Parathyroid adenoma (tissue), 2 donors: ENCODE results near the gene NCOA1.

Experiments used
- H2AFZ ChIP-seq: fragments of 300-600 bp; sonication (generic); one replicate; pipeline ENCODE4 v1.7.0; 2017; ENCODE audit warnings: antibody characterized with exemption, mild to moderate bottlenecking
- H3K27ac ChIP-seq: fragments of 300-600 bp; sonication (generic); one replicate; pipeline ENCODE4 v1.7.0; 2017
- H3K27me3 ChIP-seq: fragments of 300-600 bp; sonication (generic); one replicate; pipeline ENCODE4 v1.7.0; 2017; ENCODE audit warnings: low read length; ENCODE audit not compliant: control insufficient read depth, insufficient read depth
- H3K36me3 ChIP-seq: fragments of 300-600 bp; sonication (generic); one replicate; pipeline ENCODE4 v1.7.0; 2017; ENCODE audit warnings: low read length; ENCODE audit not compliant: control insufficient read depth, insufficient read depth
- H3K4me1 ChIP-seq: fragments of 300-600 bp; sonication (generic); one replicate; pipeline ENCODE4 v1.7.0; 2017; ENCODE audit warnings: control low read depth
- H3K4me2 ChIP-seq: fragments of 300-600 bp; sonication (generic); one replicate; pipeline ENCODE4 v1.7.0; 2017; ENCODE audit warnings: low read length
- H3K4me3 ChIP-seq: fragments of 300-600 bp; sonication (generic); one replicate; pipeline ENCODE4 v1.7.0; 2017; ENCODE audit warnings: low read depth, low read length
- H3K79me2 ChIP-seq: fragments of 300-600 bp; sonication (generic); one replicate; pipeline ENCODE4 v1.7.0; 2017; ENCODE audit warnings: control low read depth
- H3K9ac ChIP-seq: fragments of 300-600 bp; sonication (generic); one replicate; pipeline ENCODE4 v1.7.0; 2017; ENCODE audit warnings: mild to moderate bottlenecking
- H3K9me3 ChIP-seq: fragments of 300-600 bp; sonication (generic); one replicate; pipeline ENCODE4 v1.7.0; 2017; ENCODE audit warnings: low read length; ENCODE audit not compliant: control insufficient read depth
- CTCF ChIP-seq: fragments of 300-600 bp; sonication (generic); IDR thresholded peaks from one replicate; pipeline ENCODE4 v1.7.0; 2017; ENCODE audit warnings: antibody characterized with exemption, mild to moderate bottlenecking
- donor health status: primary hyperparathyroidism.

Gene NCOA1

GRCh38 chr2:24725956-24726355 is 234.9 kb downstream of the NCOA1 start:
- H3K9ac ChIP-seq, result no peak overlapping the region
- no peak overlapping the region for H3K4me2 ChIP-seq
- no peak overlapping the region for H2AFZ ChIP-seq
- H3K4me3 ChIP-seq, result no peak overlapping the region
- no peaks in the 10 kb centered on the region for H3K79me2 ChIP-seq
- no peak for TF ChIP-seq CTCF
- no peaks in the 10 kb centered on the region for H3K36me3 ChIP-seq
- peaks cover 3% of the 10 kb centered on the region for H3K4me1 ChIP-seq
- no peak overlapping the region for H3K27ac ChIP-seq
- no peaks in the 10 kb centered on the region for H3K27me3 ChIP-seq
- H3K9me3 ChIP-seq, result no peaks in the 10 kb centered on the region

GRCh38 chr2:24730481-24730880 is 239.4 kb downstream of the NCOA1 start:
- no peak overlapping the region for H2AFZ ChIP-seq
- H3K79me2 ChIP-seq, result no peaks in the 10 kb centered on the region
- no peak for TF ChIP-seq CTCF
- H3K9me3 ChIP-seq, result no peaks in the 10 kb centered on the region
- no peaks in the 10 kb centered on the region for H3K36me3 ChIP-seq
- H3K4me3 ChIP-seq, result no peak overlapping the region
- no peak overlapping the region for H3K27ac ChIP-seq
- no peaks in the 10 kb centered on the region for H3K27me3 ChIP-seq
- no peak overlapping the region for H3K9ac ChIP-seq
- no peak overlapping the region for H3K4me2 ChIP-seq
- no peaks in the 10 kb centered on the region for H3K4me1 ChIP-seq

- no peaks in the 10 kb centered on the region for H3K79me2 ChIP-seq
- no peak overlapping the region for H3K9ac ChIP-seq
- H3K36me3 ChIP-seq, result no peaks in the 10 kb centered on the region
- no peak for TF ChIP-seq CTCF
- H3K27me3 ChIP-seq, result no peaks in the 10 kb centered on the region
- H3K4me3 ChIP-seq, result no peak overlapping the region
- H3K4me2 ChIP-seq, result no peak overlapping the region
- no peak overlapping the region for H3K27ac ChIP-seq
- no peaks in the 10 kb centered on the region for H3K4me1 ChIP-seq
- H2AFZ ChIP-seq, result no peak overlapping the region
- no peaks in the 10 kb centered on the region for H3K9me3 ChIP-seq
Observed at GRCh38 chr2:24731040-24731439, 240.0 kb downstream of the NCOA1 start.

- no peak overlapping the region for H3K27ac ChIP-seq
- TF ChIP-seq CTCF, result no peak
- H3K4me1 ChIP-seq, result no peaks in the 10 kb centered on the region
- no peaks in the 10 kb centered on the region for H3K27me3 ChIP-seq
- H3K36me3 ChIP-seq, result no peaks in the 10 kb centered on the region
- H2AFZ ChIP-seq, result no peak overlapping the region
- no peaks in the 10 kb centered on the region for H3K79me2 ChIP-seq
- H3K4me3 ChIP-seq, result no peak overlapping the region
- H3K4me2 ChIP-seq, result no peak overlapping the region
- no peak overlapping the region for H3K9ac ChIP-seq
- no peaks in the 10 kb centered on the region for H3K9me3 ChIP-seq
Observed at GRCh38 chr2:24731923-24732322, 240.9 kb downstream of the NCOA1 start.

GRCh38 chr2:24734741-24735140 is 243.7 kb downstream of the NCOA1 start:
- Histone ChIP-seq H3K36me3 (no peaks in the 10 kb centered on the region), H3K9ac (no peak overlapping the region), H3K79me2 (no peaks in the 10 kb centered on the region), H3K27me3 (no peaks in the 10 kb centered on the region), H3K9me3 (no peaks in the 10 kb centered on the region), H3K4me3 (no peak overlapping the region), H3K4me1 (no peaks in the 10 kb centered on the region), H3K4me2 (no peak overlapping the region), H2AFZ (no peak overlapping the region), H3K27ac (no peak overlapping the region)
- TF ChIP-seq CTCF, result no peak
